ENCODE data around the gene ARID4B.
A peak's percentile ranks its signal among the peaks of the same experiment; 100 is the strongest.

DNA sequence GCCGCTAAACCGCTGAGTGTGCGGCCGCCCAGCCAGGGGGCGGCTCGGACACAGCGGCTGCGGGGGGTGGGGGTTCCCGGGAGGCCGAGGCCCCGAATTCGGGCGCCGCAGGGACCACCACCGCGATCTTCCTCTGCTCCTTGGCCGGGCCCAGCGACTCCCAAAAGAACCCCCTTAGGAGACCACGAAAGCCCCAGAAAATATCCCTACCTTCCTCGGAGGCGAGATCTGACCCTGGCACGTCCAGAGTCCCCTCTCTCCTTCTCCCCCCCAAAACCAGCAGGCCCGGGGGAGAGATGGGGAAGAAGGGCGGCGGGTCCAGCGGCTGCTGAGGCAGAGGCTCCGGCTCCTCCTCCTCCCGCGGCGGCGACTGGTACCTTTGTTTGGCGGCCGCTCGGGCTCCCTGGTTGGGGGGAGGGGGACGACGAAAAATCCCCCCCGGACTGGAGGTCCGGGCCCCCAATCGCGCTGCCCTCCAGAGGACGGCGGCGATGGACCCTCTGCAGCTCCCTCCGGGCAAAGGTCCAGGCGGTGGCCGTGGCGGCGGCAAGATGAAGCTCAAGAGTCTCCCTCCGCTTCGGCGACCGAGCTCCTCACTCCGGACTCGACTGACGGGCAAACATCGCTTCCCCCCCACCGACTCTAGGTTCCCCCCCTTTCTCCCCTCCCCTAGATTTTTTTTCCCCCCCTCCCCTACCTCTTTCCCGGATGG, at the start of gene ARID4B:
- TF ChIP-seq, protein P1, sequence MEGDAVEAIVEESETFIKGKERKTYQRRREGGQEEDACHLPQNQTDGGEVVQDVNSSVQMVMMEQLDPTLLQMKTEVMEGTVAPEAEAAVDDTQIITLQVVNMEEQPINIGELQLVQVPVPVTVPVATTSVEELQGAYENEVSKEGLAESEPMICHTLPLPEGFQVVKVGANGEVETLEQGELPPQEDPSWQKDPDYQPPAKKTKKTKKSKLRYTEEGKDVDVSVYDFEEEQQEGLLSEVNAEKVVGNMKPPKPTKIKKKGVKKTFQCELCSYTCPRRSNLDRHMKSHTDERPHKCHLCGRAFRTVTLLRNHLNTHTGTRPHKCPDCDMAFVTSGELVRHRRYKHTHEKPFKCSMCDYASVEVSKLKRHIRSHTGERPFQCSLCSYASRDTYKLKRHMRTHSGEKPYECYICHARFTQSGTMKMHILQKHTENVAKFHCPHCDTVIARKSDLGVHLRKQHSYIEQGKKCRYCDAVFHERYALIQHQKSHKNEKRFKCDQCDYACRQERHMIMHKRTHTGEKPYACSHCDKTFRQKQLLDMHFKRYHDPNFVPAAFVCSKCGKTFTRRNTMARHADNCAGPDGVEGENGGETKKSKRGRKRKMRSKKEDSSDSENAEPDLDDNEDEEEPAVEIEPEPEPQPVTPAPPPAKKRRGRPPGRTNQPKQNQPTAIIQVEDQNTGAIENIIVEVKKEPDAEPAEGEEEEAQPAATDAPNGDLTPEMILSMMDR (IDR thresholded peaks at IDR 0.05), result peak in 1 of 6 experiments; percentile 4
- TF ChIP-seq POLR2A (IDR thresholded peaks at IDR 0.05), result peak; percentile 71 to 84

Data from Peyer's patch (tissue), 4 donors.